Right atrium auricular region (tissue), 2 donors: Measurements from ENCODE around the gene CPPED1. TPM values are rescaled to one million over a fixed set of nuclear protein-coding genes. Genes with fewer than 3 reads are reported as not detected.

Experiments used
- DNase-seq: peaks from one replicate; pipeline ENCODE4 v3.0.0-alpha.2; 2019; ENCODE audit warnings: low spot score
- H3K27ac ChIP-seq, 2 donors: fragments of 200-600 bp; sonication (generic); 1 replicate in 1 of 2; 2 replicates in 1 of 2; pipeline ENCODE4 v1.5.1; 2016 to 2019
- H3K27me3 ChIP-seq, 2 donors: fragments of 200-600 bp; sonication (generic); one replicate each; pipeline versions ENCODE4 v1.5.1 to v1.6.0; 2017 to 2019
- H3K36me3 ChIP-seq: fragments of 200-600 bp; sonication (generic); one replicate; pipeline ENCODE4 v1.5.1; 2016
- H3K4me1 ChIP-seq, 2 donors: fragments of 200-600 bp; sonication (generic); one replicate each; pipeline versions ENCODE4 v1.5.1 to v1.6.0; 2017 to 2019
- H3K4me3 ChIP-seq, 2 donors: fragments of 200-600 bp; sonication (generic); 1 replicate in 1 of 2; 2 replicates in 1 of 2; pipeline ENCODE4 v1.5.1; 2017 to 2019; ENCODE audit warnings: mild to moderate bottlenecking in 1 of 2, moderate library complexity in 1 of 2
- H3K9me3 ChIP-seq, 2 donors: fragments of 200-600 bp; sonication (generic); one replicate each; pipeline ENCODE4 v1.5.1; 2019
- CTCF ChIP-seq, 2 donors: fragments of 200-600 bp; sonication (generic); IDR thresholded peaks; one replicate each; pipeline ENCODE4 v1.5.1; 2019; ENCODE audit warnings: antibody characterized with exemption in 2 of 2
- total RNA-seq, 2 donors: library from RNA; depleted of rRNA; stranded (reverse); fragments of >200 nt; gene quantifications; one replicate each; pipeline ENCODE4 v1.1.0, GENCODE V29; 2016

The CPPED1 gene
- total RNA-seq, 2 donors from 2014 or later: 5.9 to 6.4 TPM

GRCh38 chr16:12613992-12614661, 189.6 kb downstream of the CPPED1 start:
- Histone ChIP-seq H3K36me3 (no peaks in the 10 kb centered on the region), H3K27ac (no peak overlapping the region), H3K4me1 (no peaks in the 10 kb centered on the region), H3K9me3 (no peaks in the 10 kb centered on the region), H3K4me3 (no peak overlapping the region), H3K27me3 (no peaks in the 10 kb centered on the region)
- no peak for TF ChIP-seq CTCF (IDR thresholded peaks at IDR 0.05)
- no peak for DNase-seq

GRCh38 chr16:12613131-12613991, 190.3 kb downstream of the CPPED1 start:
- Histone ChIP-seq H3K4me3 (no peak overlapping the region), H3K27me3 (no peaks in the 10 kb centered on the region), H3K36me3 (no peaks in the 10 kb centered on the region), H3K27ac (no peak overlapping the region), H3K4me1 (no peaks in the 10 kb centered on the region), H3K9me3 (peaks cover 0 to 7% of the 10 kb centered on the region in 2 donors)
- no peak for DNase-seq
- no peak for TF ChIP-seq CTCF (IDR thresholded peaks at IDR 0.05)

GRCh38 chr16:12612598-12613101, 191.0 kb downstream of the CPPED1 start:
- H3K36me3 ChIP-seq: no peaks in the 10 kb centered on the region
- no peak overlapping the region for H3K4me3 ChIP-seq
- no peak for TF ChIP-seq CTCF (IDR thresholded peaks at IDR 0.05)
- no peak for DNase-seq
- H3K9me3 ChIP-seq: peaks cover 0 to 10% of the 10 kb centered on the region in 2 donors
- no peaks in the 10 kb centered on the region for H3K27me3 ChIP-seq
- H3K27ac ChIP-seq: no peak overlapping the region
- no peaks in the 10 kb centered on the region for H3K4me1 ChIP-seq

- Histone ChIP-seq H3K4me3 (no peak overlapping the region), H3K9me3 (peaks cover 0 to 10% of the 10 kb centered on the region in 2 donors), H3K27me3 (no peaks in the 10 kb centered on the region), H3K27ac (no peak overlapping the region), H3K4me1 (no peaks in the 10 kb centered on the region), H3K36me3 (no peaks in the 10 kb centered on the region)
- DNase-seq: no peak
- TF ChIP-seq CTCF (IDR thresholded peaks at IDR 0.05): no peak
Measured at GRCh38 chr16:12611916-12612597, 191.6 kb downstream of the CPPED1 start.

GRCh38 chr16:12611006-12611477, 192.6 kb downstream of the CPPED1 start:
- Histone ChIP-seq H3K36me3 (no peaks in the 10 kb centered on the region), H3K4me1 (no peaks in the 10 kb centered on the region), H3K27me3 (no peaks in the 10 kb centered on the region), H3K4me3 (no peak overlapping the region), H3K9me3 (peaks cover 0 to 10% of the 10 kb centered on the region in 2 donors), H3K27ac (no peak overlapping the region)
- no peak for TF ChIP-seq CTCF (IDR thresholded peaks at IDR 0.05)
- DNase-seq: no peak
